Measurements from ENCODE around the gene TTLL12. TPM values are rescaled to one million over a fixed set of nuclear protein-coding genes. Genes with fewer than 3 reads are reported as not detected.
"Not testable (repeated sequence)": the region's sequence is repeated elsewhere in the genome, so short reads cannot be mapped to it uniquely, and the experiment has no call there.

The TTLL12 gene
- total RNA-seq, 2 donors from 2014 or later: 23.6 to 79.0 TPM

GRCh38 chr22:43156413-43156812, 30.5 kb downstream of the TTLL12 start:
- Mint-ChIP-seq H3K9me3 (no peaks in the 10 kb centered on the region), H3K36me3 (no peaks in the 10 kb centered on the region), H3K27me3 (no peaks in the 10 kb centered on the region), H3K4me1 (ENCODE audit: low read depth in 2 of 2) (peaks cover 6 to 21% of the 10 kb centered on the region in 2 donors), H3K4me3 (no peak overlapping the region), H3K27ac (no peak overlapping the region)
- no peak for ATAC-seq
- no peak for DNase-seq (ENCODE audit: low spot score)

GRCh38 chr22:43155789-43156188, 31.1 kb downstream of the TTLL12 start:
- Mint-ChIP-seq H3K36me3 (no peaks in the 10 kb centered on the region), H3K27me3 (no peaks in the 10 kb centered on the region), H3K27ac (no peak overlapping the region), H3K4me1 (ENCODE audit: low read depth in 2 of 2) (peaks cover 10 to 25% of the 10 kb centered on the region in 2 donors), H3K4me3 (no peak overlapping the region), H3K9me3 (no peaks in the 10 kb centered on the region)
- DNase-seq (ENCODE audit: low spot score): no peak
- ATAC-seq: no peak

- no peak for DNase-seq (ENCODE audit: low spot score)
- Mint-ChIP-seq H3K36me3 (no peaks in the 10 kb centered on the region), H3K9me3 (no peaks in the 10 kb centered on the region), H3K27ac (no peak overlapping the region), H3K4me3 (no peak overlapping the region), H3K4me1 (ENCODE audit: low read depth in 2 of 2) (peaks cover 16 to 25% of the 10 kb centered on the region in 2 donors), H3K27me3 (no peaks in the 10 kb centered on the region)
- ATAC-seq: no peak
These were observed 31.9 kb downstream of the TTLL12 start for GRCh38 chr22:43154887-43155536.

- no peak for DNase-seq (ENCODE audit: low spot score)
- Mint-ChIP-seq H3K27me3 (no peaks in the 10 kb centered on the region), H3K36me3 (no peaks in the 10 kb centered on the region), H3K4me3 (no peak overlapping the region), H3K9me3 (no peaks in the 10 kb centered on the region), H3K4me1 (ENCODE audit: low read depth in 2 of 2) (peaks cover 18 to 27% of the 10 kb centered on the region in 2 donors), H3K27ac (no peak overlapping the region)
- no peak for ATAC-seq
These were observed 33.0 kb downstream of the TTLL12 start for GRCh38 chr22:43153899-43154298.

GRCh38 chr22:43152357-43153071, 34.4 kb downstream of the TTLL12 start:
- Mint-ChIP-seq H3K9me3 (no peaks in the 10 kb centered on the region), H3K4me1 (ENCODE audit: low read depth in 2 of 2) (peaks cover 28 to 34% of the 10 kb centered on the region in 2 donors), H3K27me3 (no peaks in the 10 kb centered on the region), H3K27ac (peak overlapping the region; percentile 65 to 66), H3K4me3 (peak overlapping the region; percentile 96), H3K36me3 (no peaks in the 10 kb centered on the region)
- peak; percentile 75 to 82 for ATAC-seq
- DNase-seq (ENCODE audit: low spot score): no peak

GRCh38 chr22:43152003-43152356, 35.0 kb downstream of the TTLL12 start:
- Mint-ChIP-seq H3K4me3 (peak overlapping the region; percentile 96), H3K27me3 (no peaks in the 10 kb centered on the region), H3K27ac (peak overlapping the region; percentile 65 to 66), H3K9me3 (no peaks in the 10 kb centered on the region), H3K4me1 (ENCODE audit: low read depth in 2 of 2) (peaks cover 33 to 37% of the 10 kb centered on the region in 2 donors), H3K36me3 (no peaks in the 10 kb centered on the region)
- ATAC-seq (peak in 1 of 2 donors; percentile 11), DNase-seq (ENCODE audit: low spot score) (no peak)

GRCh38 chr22:43151251-43152002, 35.5 kb downstream of the TTLL12 start, which contains the start of gene TSPO:
Gene TSPO, plus strand, starts transcription at chr22:43151559. Its CDS starts 7,680 bp downstream, at chr22:43159239.
- DNase-seq (ENCODE audit: low spot score) (peak; percentile 71), ATAC-seq (peak; percentile 83 to 92)
- peak within 1 kb of the TSS; percentile 85 to 91 for H3K27ac Mint-ChIP-seq
- H3K9me3 Mint-ChIP-seq: no peaks in the 10 kb centered on the region
- peak within 1 kb of the TSS; percentile 96 for H3K4me3 Mint-ChIP-seq
- no peaks in the 10 kb centered on the region for H3K27me3 Mint-ChIP-seq
- H3K4me1 Mint-ChIP-seq (ENCODE audit: low read depth in 2 of 2): peaks cover 34 to 35% of the 10 kb centered on the region in 2 donors
- no peaks in the 10 kb centered on the region for H3K36me3 Mint-ChIP-seq

GRCh38 chr22:43150731-43151206, 36.2 kb downstream of the TTLL12 start:
- DNase-seq (ENCODE audit: low spot score) (no peak), ATAC-seq (peak in 1 of 2 donors; percentile 3)
- peak overlapping the region; percentile 85 to 91 for H3K27ac Mint-ChIP-seq
- H3K9me3 Mint-ChIP-seq: no peaks in the 10 kb centered on the region
- peaks cover 32 to 34% of the 10 kb centered on the region in 2 donors for H3K4me1 Mint-ChIP-seq (ENCODE audit: low read depth in 2 of 2)
- H3K36me3 Mint-ChIP-seq: no peaks in the 10 kb centered on the region
- H3K27me3 Mint-ChIP-seq: no peaks in the 10 kb centered on the region
- H3K4me3 Mint-ChIP-seq: peak overlapping the region; percentile 96

- peak in 1 of 2 donors; percentile 49 for ATAC-seq
- peak overlapping the region; percentile 31 for H3K4me3 Mint-ChIP-seq
- no peak for DNase-seq (ENCODE audit: low spot score)
These were observed 38.4 kb downstream of the TTLL12 start for GRCh38 chr22:43148581-43148980.

GRCh38 chr22:43147821-43148220, 39.1 kb downstream of the TTLL12 start:
- Mint-ChIP-seq H3K9me3 (no peaks in the 10 kb centered on the region), H3K27ac (peak overlapping the region; percentile 60 to 74)

More at GRCh38 chr22:43148581-43148980, 38.4 kb downstream of the TTLL12 start:
- Mint-ChIP-seq H3K27ac (peak overlapping the region; percentile 33 to 70), H3K36me3 (no peaks in the 10 kb centered on the region), H3K27me3 (no peaks in the 10 kb centered on the region), H3K4me1 (ENCODE audit: low read depth in 2 of 2) (peaks cover 37 to 38% of the 10 kb centered on the region in 2 donors), H3K9me3 (no peaks in the 10 kb centered on the region)

GRCh38 chr22:43146332-43146731, 40.6 kb downstream of the TTLL12 start:
- not testable (repeated sequence) for H3K9me3 Mint-ChIP-seq; DNase-seq (ENCODE audit: low spot score); H3K27ac Mint-ChIP-seq; ATAC-seq; H3K27me3 Mint-ChIP-seq; H3K4me3 Mint-ChIP-seq; H3K36me3 Mint-ChIP-seq
- peaks cover 33 to 35% of the 10 kb centered on the region in 2 donors for H3K4me1 Mint-ChIP-seq (ENCODE audit: low read depth in 2 of 2)

More at GRCh38 chr22:43147821-43148220, 39.1 kb downstream of the TTLL12 start:
- ATAC-seq: no peak
- Mint-ChIP-seq H3K36me3 (no peaks in the 10 kb centered on the region), H3K4me1 (ENCODE audit: low read depth in 2 of 2) (peaks cover 37% of the 10 kb centered on the region in 2 donors), H3K27me3 (no peaks in the 10 kb centered on the region), H3K4me3 (peak overlapping the region; percentile 72)
- no peak for DNase-seq (ENCODE audit: low spot score)

GRCh38 chr22:43145371-43145770, 41.6 kb downstream of the TTLL12 start:
- not testable (repeated sequence) for H3K9me3 Mint-ChIP-seq; H3K4me3 Mint-ChIP-seq; DNase-seq (ENCODE audit: low spot score); H3K36me3 Mint-ChIP-seq; H3K27me3 Mint-ChIP-seq; ATAC-seq
- Mint-ChIP-seq H3K27ac (peak overlapping the region in 1 of 2 donors; percentile 44), H3K4me1 (ENCODE audit: low read depth in 2 of 2) (peaks cover 25 to 27% of the 10 kb centered on the region in 2 donors)

- Mint-ChIP-seq H3K27me3 (no peaks in the 10 kb centered on the region), H3K4me1 (ENCODE audit: low read depth in 2 of 2) (peaks cover 25 to 29% of the 10 kb centered on the region in 2 donors), H3K9me3 (no peaks in the 10 kb centered on the region), H3K4me3 (peak overlapping the region; percentile 63), H3K36me3 (no peaks in the 10 kb centered on the region), H3K27ac (peak overlapping the region in 1 of 2 donors; percentile 44)
- DNase-seq (ENCODE audit: low spot score) (no peak), ATAC-seq (no peak)
These were observed 42.0 kb downstream of the TTLL12 start for GRCh38 chr22:43144949-43145348.
